T47D (cell line): ENCODE data around the gene TMEM231.
A peak's percentile ranks its signal among the peaks of the same experiment; 100 is the strongest.
"Not testable (repeated sequence)": the region's sequence is repeated elsewhere in the genome, so short reads cannot be mapped to it uniquely, and the experiment has no call there.

Experiments
- DNase-seq, 2 experiments: peaks; one replicate each; pipeline versions ENCODE4 v3.0.0 to v3.0.0-alpha.2; 2011 to 2012; ENCODE audit warnings: low read depth in 1 of 2, low spot score in 1 of 2
- JUND ChIP-seq: IDR thresholded peaks from 2 replicates; pipeline ENCODE4 v1.6.1; 2012; ENCODE audit warnings: low read depth
- in situ Hi-C: cut with HindIII; loops from 2 replicates; pipeline ENCODE4 v1.10.0; 2016; ENCODE audit warnings: low sequenced_read_pairs, low pct_unique_long_range_greater_than_20kb

The TMEM231 gene

DNA sequence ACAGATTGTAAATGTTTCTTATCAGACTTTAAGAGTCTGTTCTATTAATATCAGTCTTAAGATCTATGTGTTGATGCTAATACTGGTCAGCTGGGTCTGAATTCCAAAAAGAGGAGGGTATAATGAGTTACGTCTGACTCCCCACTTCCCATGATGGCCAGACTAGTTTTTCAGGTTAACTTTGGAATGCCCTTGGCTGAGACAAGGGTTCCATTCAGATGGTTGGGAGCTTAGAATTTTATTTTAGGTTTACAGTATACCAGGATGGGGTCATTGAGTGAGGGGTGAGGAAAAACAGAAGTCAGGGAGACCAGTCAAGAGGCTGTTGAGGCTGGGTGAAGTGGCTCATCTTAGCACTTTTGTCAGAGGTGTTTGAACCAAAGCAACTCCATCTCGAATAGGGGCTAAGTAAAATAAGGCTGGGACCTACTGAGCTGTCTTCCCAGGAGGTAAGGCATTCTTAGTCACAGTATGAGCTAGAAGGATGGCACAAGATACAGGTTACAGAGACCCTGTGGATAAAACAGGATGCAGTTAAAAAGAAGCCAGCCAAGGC lies 2.9 kb upstream of the TMEM231 start:
- TF ChIP-seq JUND = no peak

DNA sequence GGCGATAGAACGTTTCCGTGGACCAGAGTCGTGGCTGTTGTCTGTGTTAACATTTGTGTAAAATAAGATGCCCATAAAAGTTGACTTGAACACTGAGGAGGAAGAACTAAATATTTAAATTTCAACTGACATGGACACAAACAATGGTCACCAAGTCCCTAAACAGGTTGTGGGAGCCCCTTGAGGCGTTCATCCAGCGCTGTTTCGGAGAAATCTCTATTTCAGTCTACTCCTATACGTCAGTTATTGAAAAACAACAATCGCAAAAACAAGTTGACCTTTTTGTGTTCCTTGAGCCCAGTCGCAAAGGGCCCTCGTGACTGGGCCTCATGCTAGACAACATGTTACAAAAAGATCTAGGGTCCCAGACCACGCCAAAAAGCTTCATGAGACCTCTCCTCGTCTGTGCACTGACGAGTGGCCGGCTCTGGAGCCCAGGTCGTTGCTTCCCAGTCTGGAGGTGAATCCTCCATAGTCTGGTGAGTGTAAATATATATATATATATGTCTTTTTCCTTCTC lies 439 bp upstream of the TMEM231 start:
- no peak for TF ChIP-seq JUND
- no peak for DNase-seq
- in situ Hi-C loops = no loop called here

More for the DNA sequence above, 2.9 kb upstream of the TMEM231 start:
- DNase-seq = peak in 1 of 2 experiments; percentile 14
- in situ Hi-C loops = no loop called here

DNA sequence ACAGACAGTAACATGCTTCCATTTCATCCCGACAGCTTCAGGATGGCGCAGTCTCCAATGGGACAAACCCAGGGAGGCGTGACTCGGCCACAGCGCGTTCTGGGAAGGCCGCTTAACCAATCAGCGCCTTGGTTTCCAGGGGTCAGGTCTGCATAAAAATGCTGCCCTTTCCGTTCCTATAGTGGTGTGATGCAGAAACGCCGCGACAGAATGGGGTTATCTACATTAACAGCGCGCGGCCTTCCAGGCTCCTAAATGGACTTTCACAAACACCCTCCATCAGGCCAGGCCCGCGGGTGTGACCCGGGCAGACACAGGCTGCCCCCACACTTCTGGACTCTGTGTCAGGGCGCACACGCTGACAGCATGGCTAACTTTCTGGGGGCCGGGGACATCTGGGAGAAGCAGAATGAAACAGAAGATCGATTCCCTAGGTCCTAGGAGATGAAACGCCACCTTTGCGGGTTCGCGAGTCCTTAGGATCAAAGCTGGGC lies 792 bp downstream of the TMEM231 start:
- no peak for TF ChIP-seq JUND
- in situ Hi-C loops = no loop called here
- no peak for DNase-seq

DNA sequence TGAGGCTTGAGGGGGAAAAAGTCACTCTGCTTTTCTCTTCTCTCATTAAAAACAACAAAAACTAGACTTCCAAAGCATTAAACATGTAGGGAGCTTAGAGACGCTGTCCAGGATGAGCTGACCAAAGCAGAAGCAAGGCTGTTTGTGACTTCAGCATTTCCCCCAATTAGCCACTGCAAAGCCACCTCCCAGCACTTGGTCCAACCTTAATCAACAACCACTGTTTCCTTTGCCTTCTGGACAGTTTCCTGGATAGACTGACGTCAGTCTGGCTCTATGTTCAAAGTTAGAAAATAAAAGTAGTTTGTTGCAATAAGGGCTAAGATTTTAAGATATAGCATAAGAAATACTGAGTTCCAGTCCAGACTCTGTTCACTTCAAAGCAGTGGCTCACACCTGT lies 3.1 kb downstream of the TMEM231 start:
- no peak for TF ChIP-seq JUND
- DNase-seq = no peak
- in situ Hi-C loops = no loop called here

DNA sequence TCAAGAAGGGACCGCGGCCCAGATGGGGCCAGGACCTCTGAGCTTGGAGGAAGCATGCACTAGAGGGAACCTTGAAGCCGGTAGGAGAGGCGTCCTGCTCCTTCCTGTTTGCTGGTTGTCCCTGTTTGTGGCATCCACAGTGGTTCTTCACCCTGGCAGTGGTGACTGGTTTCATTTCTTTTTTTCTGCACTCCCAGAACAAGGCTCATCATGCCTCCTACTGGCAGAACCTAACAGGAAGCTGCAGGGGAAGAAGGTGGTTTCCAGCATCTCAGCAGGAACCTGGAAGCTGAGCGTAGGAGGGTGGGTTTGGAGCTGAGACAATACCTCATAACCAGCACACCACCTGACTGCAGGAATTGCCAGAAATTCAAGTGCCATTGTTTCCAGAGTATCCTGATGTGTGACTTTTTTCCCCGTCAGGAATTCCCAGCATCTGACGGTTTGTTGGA lies 5.8 kb downstream of the TMEM231 start:
- no peak for TF ChIP-seq JUND
- in situ Hi-C loops = no loop called here
- peak; percentile 21 to 54 for DNase-seq

DNA sequence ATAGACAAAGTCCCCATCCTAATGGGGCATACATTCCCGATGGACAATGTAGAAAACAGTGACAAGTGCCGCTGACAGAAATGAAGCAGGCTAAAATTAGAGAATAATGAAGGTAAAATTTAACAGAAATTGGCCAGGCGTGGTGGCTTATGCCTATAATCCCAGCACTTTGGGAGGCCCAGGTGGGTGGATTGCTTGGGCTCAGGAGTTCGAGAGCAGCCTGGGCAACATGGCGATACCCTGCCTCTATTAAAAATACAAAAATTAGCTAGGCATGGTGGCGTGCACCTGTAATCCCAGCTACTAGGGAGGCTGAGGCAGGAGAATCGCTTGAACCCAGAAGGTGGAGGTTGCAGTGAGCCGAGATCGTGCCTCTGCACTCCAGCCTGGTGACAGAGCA lies 7.6 kb downstream of the TMEM231 start:
- in situ Hi-C loops = not testable (repeated sequence)

DNA sequence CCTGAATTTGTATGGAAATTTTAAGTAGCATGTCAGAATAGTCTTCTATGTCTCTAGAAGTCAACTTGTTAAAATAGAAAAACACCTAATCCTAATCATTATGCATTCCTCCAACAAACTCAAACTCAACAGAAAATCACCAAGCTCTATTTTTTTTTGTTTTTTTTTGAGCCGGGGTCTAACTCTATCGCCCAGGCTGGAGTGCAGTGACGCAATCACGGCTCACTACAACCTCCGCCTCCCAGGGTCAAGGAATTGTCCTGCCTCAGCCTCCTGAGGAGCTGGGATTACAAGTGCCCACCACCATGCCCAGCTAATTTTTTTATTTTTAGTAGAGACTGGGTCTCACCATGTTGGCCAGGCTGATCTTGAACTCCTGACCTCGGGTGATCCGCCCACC lies 9.8 kb downstream of the TMEM231 start:
- TF ChIP-seq JUND = no peak
- DNase-seq = no peak
- in situ Hi-C loops = no loop called here

More for the DNA sequence above, 7.6 kb downstream of the TMEM231 start:
- not testable (repeated sequence) for DNase-seq

DNA sequence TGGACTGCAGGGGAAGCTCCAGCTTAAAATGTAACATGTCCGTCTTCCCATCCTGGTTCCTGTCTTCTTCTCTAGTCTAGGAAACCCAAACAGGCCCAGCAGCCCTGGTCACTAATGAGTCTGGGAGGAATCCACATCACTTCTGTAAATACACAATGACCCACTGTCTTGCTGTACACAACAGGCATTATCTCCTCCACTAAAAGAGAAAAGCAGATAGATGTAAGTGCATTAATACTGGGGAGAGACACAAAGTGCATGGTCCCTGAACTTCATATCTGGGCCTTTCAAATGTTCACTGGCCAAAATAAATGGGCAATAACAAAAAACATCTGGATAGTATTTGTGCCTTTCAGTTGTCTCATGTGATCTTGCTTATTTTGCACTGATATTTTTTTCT lies 10.2 kb downstream of the TMEM231 start:
- in situ Hi-C loops = not testable (repeated sequence)

DNA sequence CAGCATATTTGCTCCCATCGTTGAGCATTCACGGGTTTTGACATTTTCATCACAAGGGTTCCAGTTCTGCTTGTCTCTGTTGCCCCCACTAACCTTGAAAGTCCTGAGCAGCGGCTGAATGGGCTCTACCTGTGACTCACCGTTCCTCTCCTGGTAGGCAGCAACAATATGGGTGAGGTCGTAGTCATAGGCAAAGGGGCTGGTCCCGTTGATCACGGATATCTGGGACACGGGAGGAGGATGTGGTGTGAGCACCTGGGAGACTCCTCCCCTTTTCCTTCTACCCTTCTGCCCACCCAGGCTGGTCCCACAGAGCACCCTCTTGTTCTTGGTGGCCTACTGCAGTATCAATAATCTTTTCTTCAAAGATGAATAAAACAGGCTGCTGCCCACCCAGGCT lies 13.6 kb downstream of the TMEM231 start:
- in situ Hi-C loops, DNase-seq: not testable (repeated sequence)

More for the DNA sequence above, 10.2 kb downstream of the TMEM231 start:
- DNase-seq = not testable (repeated sequence)

DNA sequence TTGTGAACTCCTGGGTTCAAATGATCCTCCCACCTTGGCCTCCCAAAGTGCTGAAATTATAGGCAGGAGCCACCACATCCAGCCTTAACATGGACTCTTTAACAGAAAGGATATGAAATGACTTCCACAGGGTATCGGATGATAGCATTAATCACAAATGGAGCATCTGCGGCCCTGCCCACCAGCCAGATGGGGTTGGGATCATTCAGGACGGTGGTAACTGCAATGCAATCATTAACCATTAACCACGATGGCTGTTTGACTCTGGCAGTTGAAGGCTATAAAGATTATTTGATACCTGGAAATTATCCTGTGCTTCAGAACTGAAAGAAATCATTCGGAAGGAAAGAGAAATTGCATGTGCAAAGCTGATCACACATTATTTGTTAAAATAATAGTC lies 14.8 kb downstream of the TMEM231 start:
- no peak for DNase-seq
- no peak for TF ChIP-seq JUND
- in situ Hi-C loops = no loop called here

DNA sequence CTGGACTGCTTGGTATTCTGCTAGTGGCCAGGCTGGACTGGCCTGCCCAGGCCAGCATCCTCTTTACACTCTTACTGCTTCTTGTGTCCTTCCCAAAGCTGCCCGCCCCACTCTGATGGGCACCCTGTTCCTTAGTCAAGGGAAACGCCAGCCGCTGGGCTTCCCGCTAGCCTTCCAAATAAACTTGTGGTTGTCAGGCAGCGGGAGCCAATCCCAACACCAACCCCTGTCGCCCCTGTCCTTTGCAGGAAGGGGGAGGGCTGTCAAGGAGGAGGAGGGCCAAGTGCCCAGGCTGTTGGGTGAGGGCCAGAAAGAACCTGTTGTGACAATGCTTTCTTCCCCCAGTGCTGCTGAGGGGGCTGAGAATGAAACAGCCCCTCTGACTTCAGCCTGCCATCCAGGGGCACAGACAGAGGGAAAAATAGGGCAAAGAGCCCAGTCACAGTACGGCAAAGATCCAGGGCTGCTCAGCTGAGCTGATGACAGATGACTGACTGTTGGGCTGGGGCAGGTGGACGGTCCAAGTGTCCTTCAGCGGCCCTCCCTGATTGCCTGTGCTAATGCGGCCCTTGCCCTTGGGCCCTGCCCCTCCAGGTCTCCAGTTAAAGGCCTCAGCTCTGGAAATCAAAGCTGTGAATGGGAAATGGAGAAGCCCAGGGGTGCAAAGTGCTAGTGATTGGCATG lies 17.0 kb downstream of the TMEM231 start:
- in situ Hi-C loops, DNase-seq: not testable (repeated sequence)

DNA sequence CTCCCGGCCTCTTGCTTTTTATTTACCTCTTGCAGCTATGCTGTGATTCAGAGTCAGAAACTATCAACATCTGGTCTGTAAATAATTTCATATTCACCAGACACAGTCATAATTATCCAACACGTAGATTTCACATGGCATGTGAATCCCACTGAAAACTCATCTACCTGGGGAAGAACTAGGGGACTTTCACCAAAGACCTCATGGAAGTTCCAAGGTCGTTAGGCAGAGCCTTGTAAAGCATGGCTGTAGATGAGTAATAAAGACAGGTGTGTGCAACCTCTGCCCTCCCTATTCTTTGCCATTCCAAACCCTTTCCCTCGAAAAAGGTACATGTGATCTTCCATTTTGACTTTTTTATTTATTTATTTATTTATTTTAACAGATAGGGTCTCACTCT lies 18.3 kb downstream of the TMEM231 start:
- in situ Hi-C loops = no loop called here
- no peak for DNase-seq
- TF ChIP-seq JUND = no peak

DNA sequence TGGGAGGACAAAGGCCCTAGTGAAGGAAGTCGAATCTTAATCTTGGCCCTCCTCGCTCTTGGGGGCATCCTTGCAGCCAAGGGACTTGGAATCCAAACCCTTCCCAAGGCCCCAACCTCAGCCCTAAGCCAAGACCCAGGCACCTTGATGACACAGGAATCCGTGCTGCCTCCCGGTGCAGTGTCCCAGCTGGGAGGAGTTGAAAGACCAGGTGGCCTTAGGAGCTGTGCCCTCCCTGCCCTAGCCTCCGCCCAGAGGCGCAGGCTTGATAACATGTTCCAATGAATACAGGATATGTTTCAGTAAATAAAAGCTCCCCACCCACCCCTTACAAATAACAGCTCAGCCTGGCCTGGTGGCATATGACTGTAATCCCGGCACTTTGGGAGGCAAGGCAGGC lies 20.2 kb downstream of the TMEM231 start, which contains the start of gene CHST5:
CHST5 (minus strand) TSS at position 208 of the 400 bp plus-strand sequence. CDS start 5,724 bp downstream, outside the sequence.
- in situ Hi-C loops = no loop called here
- DNase-seq = no peak
- no peak for TF ChIP-seq JUND
